GM23338 (cell line): Measurements from ENCODE around the gene EXOC7. TPM values are rescaled to one million over a fixed set of nuclear protein-coding genes. Genes with fewer than 3 reads are reported as not detected.

Experiments used
- ATAC-seq: fragments of 200-7000 bp; cut with Tn5 transposase; 3 replicates; pipeline ENCODE4 v1.9.1; 2020
- DNase-seq: peaks from one replicate; pipeline ENCODE4 v3.0.0-alpha.2; 2015; ENCODE audit warnings: low spot score
- H2AFZ ChIP-seq: fragments of 200-600 bp; sonication (generic); 2 replicates; pipeline ENCODE4 v1.8.0; 2016; ENCODE audit warnings: antibody characterized with exemption, mild to moderate bottlenecking, moderate library complexity
- H3F3A ChIP-seq: fragments of 200-600 bp; sonication (generic); replicated peaks from 2 replicates; pipeline ENCODE4 v1.8.0; 2017; ENCODE audit warnings: antibody characterized with exemption, mixed run types, low read depth
- H3K27ac ChIP-seq: fragments of 200-600 bp; sonication (generic); 2 replicates; pipeline ENCODE4 v1.6.1; 2016; ENCODE audit warnings: low read depth
- H3K27me3 ChIP-seq: fragments of 200-600 bp; sonication (generic); 2 replicates; pipeline ENCODE4 v1.8.0; 2016; ENCODE audit warnings: mild to moderate bottlenecking, mixed run types, moderate library complexity; ENCODE audit not compliant: insufficient read depth
- H3K36me3 ChIP-seq: fragments of 200-600 bp; sonication (generic); 2 replicates; pipeline ENCODE4 v1.8.0; 2016; ENCODE audit warnings: mild to moderate bottlenecking; ENCODE audit not compliant: insufficient read depth
- H3K4me1 ChIP-seq: fragments of 200-600 bp; sonication (generic); 2 replicates; pipeline ENCODE4 v1.8.0; 2016; ENCODE audit warnings: mild to moderate bottlenecking, moderate library complexity; ENCODE audit not compliant: insufficient read depth
- H3K4me2 ChIP-seq: fragments of 200-600 bp; sonication (generic); 2 replicates; pipeline ENCODE4 v1.7.1; 2017; ENCODE audit warnings: mixed run types
- H3K4me3 ChIP-seq: fragments of 200-600 bp; sonication (generic); 2 replicates; pipeline ENCODE4 v1.6.1; 2016; ENCODE audit warnings: mixed run types
- H3K79me2 ChIP-seq: fragments of 200-600 bp; sonication (generic); replicated peaks from 2 replicates; pipeline ENCODE4 v1.8.0; 2017; ENCODE audit warnings: mild to moderate bottlenecking; ENCODE audit not compliant: insufficient read depth
- H3K9me2 ChIP-seq: fragments of 200-600 bp; sonication (generic); 2 replicates; pipeline ENCODE4 v1.8.0; 2017; ENCODE audit not compliant: insufficient read depth
- H4K20me1 ChIP-seq: fragments of 200-600 bp; sonication (generic); replicated peaks from 2 replicates; pipeline ENCODE4 v1.8.0; 2017; ENCODE audit warnings: mild to moderate bottlenecking; ENCODE audit not compliant: insufficient read depth
- H3K27ac Mint-ChIP-seq: 2 replicates; pipeline ENCODE4 v1.8.0; 2020; ENCODE audit warnings: inconsistent platforms, mild to moderate bottlenecking, moderate library complexity, mixed read lengths
- H3K27me3 Mint-ChIP-seq: 3 replicates; pipeline ENCODE4 v1.8.0; 2022; ENCODE audit warnings: low read depth, mild to moderate bottlenecking, moderate library complexity, mixed read lengths, inconsistent platforms; ENCODE audit not compliant: insufficient read depth, poor library complexity
- H3K36me3 Mint-ChIP-seq: 3 replicates; pipeline ENCODE4 v1.8.0; 2021; ENCODE audit warnings: low read depth, mild to moderate bottlenecking, inconsistent platforms, moderate library complexity, mixed read lengths
- H3K4me1 Mint-ChIP-seq: 3 replicates; pipeline ENCODE4 v1.8.0; 2020; ENCODE audit warnings: mild to moderate bottlenecking, inconsistent platforms, mixed read lengths
- H3K4me3 Mint-ChIP-seq: 3 replicates; pipeline ENCODE4 v1.8.0; 2021; ENCODE audit warnings: moderate library complexity, mild to moderate bottlenecking, inconsistent platforms, mixed read lengths
- H3K9me3 Mint-ChIP-seq: 3 replicates; pipeline ENCODE4 v1.8.0; 2020; ENCODE audit warnings: moderate library complexity, mild to moderate bottlenecking, inconsistent platforms, mixed read lengths
- CREB1 ChIP-seq: fragments of 250-450 bp; sonication (Bioruptor Pico); IDR thresholded peaks from 2 replicates; pipeline ENCODE4 v1.5.0; 2020; ENCODE audit warnings: low read depth, mild to moderate bottlenecking, moderate library complexity
- JUNB ChIP-seq: IDR thresholded peaks from one replicate; pipeline ENCODE4 v1.6.1; 2016; ENCODE audit warnings: antibody characterized with exemption; ENCODE audit not compliant: unreplicated experiment
- NANOG ChIP-seq: IDR thresholded peaks from 2 replicates; pipeline ENCODE4 v1.6.1; 2016; ENCODE audit warnings: antibody characterized with exemption, borderline replicate concordance
- polyA plus RNA-seq: library from polyadenylated mRNA; unstranded; fragments of >200 nt; fragmentation: Nextera tagmentation; extraction: Ambion mirVana; gene quantifications from 2 replicates; pipeline ENCODE4 v1.2.1, GENCODE V29; 2016
- total RNA-seq: library from RNA; depleted of rRNA; stranded (reverse); fragments of >200 nt; shearing (Covaris generic); gene quantifications from 2 replicates; pipeline ENCODE4 v1.2.3, GENCODE V29; 2014
- TF ChIP-seq, protein P1 (sequence below): fragments of 250-450 bp; sonication (Bioruptor Pico); IDR thresholded peaks from 2 replicates; pipeline ENCODE4 v1.5.0; 2020; ENCODE audit warnings: mild to moderate bottlenecking, moderate library complexity
- TF ChIP-seq, protein P2 (sequence below), 2 experiments: fragments of 200-600 bp in 1 of 2; sonication (generic) in 1 of 2; conservative IDR thresholded peaks; 2 replicates each; pipeline versions ENCODE4 v1.5.1 to v1.6.1; 2016 to 2017; ENCODE audit warnings: antibody characterized with exemption in 2 of 2, low read depth in 2 of 2, mild to moderate bottlenecking in 2 of 2, moderate library complexity in 1 of 2

Gene EXOC7
- total and polyA plus RNA-seq, 2 experiments from 2014 or later, result 75.4 to 77.4 TPM

DNA sequence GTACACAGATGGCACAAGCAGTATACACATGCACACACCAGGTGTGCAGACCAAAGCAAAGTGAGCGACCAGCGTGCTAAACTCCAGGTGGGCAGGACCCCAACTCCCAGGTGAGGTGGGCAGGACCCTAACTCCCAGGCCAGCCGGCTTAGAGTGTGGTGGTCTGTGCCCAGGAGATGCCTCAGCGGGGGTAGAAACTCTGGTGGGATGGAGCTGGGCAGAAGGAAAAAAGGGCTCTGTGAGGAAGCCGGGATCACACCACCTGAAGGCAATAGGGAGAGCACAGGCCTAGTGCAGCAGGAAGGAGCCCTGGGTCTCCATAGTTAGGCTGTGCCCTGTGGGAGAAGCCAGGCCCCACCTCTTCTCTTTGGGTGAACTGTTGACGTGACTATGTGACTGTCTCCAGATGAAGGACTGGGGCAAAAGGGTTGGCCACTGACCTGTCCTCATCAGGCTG lies 39.0 kb upstream of the EXOC7 start:
- peaks cover 65% of the 10 kb centered on the region for H3K4me1 Mint-ChIP-seq

More for the DNA sequence above, 39.0 kb upstream of the EXOC7 start:
- Mint-ChIP-seq H3K4me3 (peak overlapping the region; percentile 82), H3K27me3 (peaks cover 63% of the 10 kb centered on the region), H3K9me3 (no peaks in the 10 kb centered on the region), H3K27ac (no peak overlapping the region), H3K36me3 (no peaks in the 10 kb centered on the region; the same call in 2 of the 3 replicates)
- peaks cover 68% of the 10 kb centered on the region for H3K4me1 ChIP-seq
- H3F3A ChIP-seq, result peaks cover 41% of the 10 kb centered on the region
- H3K36me3 ChIP-seq, result no peaks in the 10 kb centered on the region
- H3K79me2 ChIP-seq, result no peaks in the 10 kb centered on the region
- ATAC-seq, result no peak
- peak; percentile 18 for DNase-seq
- H3K27ac ChIP-seq, result no peak overlapping the region
- no peak for TF ChIP-seq JUNB
- no peak for TF ChIP-seq NANOG
- TF ChIP-seq, protein P1, sequence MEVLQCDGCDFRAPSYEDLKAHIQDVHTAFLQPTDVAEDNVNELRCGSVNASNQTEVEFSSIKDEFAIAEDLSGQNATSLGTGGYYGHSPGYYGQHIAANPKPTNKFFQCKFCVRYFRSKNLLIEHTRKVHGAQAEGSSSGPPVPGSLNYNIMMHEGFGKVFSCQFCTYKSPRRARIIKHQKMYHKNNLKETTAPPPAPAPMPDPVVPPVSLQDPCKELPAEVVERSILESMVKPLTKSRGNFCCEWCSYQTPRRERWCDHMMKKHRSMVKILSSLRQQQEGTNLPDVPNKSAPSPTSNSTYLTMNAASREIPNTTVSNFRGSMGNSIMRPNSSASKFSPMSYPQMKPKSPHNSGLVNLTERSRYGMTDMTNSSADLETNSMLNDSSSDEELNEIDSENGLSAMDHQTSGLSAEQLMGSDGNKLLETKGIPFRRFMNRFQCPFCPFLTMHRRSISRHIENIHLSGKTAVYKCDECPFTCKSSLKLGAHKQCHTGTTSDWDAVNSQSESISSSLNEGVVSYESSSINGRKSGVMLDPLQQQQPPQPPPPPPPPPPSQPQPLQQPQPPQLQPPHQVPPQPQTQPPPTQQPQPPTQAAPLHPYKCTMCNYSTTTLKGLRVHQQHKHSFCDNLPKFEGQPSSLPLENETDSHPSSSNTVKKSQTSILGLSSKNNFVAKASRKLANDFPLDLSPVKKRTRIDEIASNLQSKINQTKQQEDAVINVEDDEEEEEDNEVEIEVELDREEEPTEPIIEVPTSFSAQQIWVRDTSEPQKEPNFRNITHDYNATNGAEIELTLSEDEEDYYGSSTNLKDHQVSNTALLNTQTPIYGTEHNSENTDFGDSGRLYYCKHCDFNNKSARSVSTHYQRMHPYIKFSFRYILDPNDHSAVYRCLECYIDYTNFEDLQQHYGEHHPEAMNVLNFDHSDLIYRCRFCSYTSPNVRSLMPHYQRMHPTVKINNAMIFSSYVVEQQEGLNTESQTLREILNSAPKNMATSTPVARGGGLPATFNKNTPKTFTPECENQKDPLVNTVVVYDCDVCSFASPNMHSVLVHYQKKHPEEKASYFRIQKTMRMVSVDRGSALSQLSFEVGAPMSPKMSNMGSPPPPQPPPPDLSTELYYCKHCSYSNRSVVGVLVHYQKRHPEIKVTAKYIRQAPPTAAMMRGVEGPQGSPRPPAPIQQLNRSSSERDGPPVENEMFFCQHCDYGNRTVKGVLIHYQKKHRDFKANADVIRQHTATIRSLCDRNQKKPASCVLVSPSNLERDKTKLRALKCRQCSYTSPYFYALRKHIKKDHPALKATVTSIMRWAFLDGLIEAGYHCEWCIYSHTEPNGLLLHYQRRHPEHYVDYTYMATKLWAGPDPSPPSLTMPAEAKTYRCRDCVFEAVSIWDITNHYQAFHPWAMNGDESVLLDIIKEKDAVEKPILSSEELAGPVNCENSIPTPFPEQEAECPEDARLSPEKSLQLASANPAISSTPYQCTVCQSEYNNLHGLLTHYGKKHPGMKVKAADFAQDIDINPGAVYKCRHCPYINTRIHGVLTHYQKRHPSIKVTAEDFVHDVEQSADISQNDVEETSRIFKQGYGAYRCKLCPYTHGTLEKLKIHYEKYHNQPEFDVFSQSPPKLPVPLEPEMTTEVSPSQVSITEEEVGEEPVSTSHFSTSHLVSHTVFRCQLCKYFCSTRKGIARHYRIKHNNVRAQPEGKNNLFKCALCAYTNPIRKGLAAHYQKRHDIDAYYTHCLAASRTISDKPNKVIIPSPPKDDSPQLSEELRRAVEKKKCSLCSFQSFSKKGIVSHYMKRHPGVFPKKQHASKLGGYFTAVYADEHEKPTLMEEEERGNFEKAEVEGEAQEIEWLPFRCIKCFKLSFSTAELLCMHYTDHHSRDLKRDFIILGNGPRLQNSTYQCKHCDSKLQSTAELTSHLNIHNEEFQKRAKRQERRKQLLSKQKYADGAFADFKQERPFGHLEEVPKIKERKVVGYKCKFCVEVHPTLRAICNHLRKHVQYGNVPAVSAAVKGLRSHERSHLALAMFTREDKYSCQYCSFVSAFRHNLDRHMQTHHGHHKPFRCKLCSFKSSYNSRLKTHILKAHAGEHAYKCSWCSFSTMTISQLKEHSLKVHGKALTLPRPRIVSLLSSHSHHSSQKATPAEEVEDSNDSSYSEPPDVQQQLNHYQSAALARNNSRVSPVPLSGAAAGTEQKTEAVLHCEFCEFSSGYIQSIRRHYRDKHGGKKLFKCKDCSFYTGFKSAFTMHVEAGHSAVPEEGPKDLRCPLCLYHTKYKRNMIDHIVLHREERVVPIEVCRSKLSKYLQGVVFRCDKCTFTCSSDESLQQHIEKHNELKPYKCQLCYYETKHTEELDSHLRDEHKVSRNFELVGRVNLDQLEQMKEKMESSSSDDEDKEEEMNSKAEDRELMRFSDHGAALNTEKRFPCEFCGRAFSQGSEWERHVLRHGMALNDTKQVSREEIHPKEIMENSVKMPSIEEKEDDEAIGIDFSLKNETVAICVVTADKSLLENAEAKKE (CRISPR knock-in tag), result no peak
- TF ChIP-seq CREB1 (CRISPR knock-in tag), result no peak
- TF ChIP-seq, protein P2, sequence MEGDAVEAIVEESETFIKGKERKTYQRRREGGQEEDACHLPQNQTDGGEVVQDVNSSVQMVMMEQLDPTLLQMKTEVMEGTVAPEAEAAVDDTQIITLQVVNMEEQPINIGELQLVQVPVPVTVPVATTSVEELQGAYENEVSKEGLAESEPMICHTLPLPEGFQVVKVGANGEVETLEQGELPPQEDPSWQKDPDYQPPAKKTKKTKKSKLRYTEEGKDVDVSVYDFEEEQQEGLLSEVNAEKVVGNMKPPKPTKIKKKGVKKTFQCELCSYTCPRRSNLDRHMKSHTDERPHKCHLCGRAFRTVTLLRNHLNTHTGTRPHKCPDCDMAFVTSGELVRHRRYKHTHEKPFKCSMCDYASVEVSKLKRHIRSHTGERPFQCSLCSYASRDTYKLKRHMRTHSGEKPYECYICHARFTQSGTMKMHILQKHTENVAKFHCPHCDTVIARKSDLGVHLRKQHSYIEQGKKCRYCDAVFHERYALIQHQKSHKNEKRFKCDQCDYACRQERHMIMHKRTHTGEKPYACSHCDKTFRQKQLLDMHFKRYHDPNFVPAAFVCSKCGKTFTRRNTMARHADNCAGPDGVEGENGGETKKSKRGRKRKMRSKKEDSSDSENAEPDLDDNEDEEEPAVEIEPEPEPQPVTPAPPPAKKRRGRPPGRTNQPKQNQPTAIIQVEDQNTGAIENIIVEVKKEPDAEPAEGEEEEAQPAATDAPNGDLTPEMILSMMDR (conservative IDR thresholded peaks at IDR 0.05; ENCODE audit: low read depth in 2 of 2), result no peak
- no peaks in the 10 kb centered on the region for H3K9me2 ChIP-seq
- H3K4me2 ChIP-seq, result peak overlapping the region; percentile 91
- H4K20me1 ChIP-seq, result no peaks in the 10 kb centered on the region
- H2AFZ ChIP-seq, result no peak overlapping the region
- H3K27me3 ChIP-seq, result peaks cover 68% of the 10 kb centered on the region
- H3K4me3 ChIP-seq, result peak overlapping the region; percentile 85; the same call in 1 of the 2 replicates
